LoVo (cell line): Measurements from ENCODE around the gene PDCL2.
"Not testable (repeated sequence)": the region's sequence is repeated elsewhere in the genome, so short reads cannot be mapped to it uniquely, and the experiment has no call there.

ENCODE experiments used
- DNase-seq: peaks from one replicate; pipeline ENCODE4 v3.0.0-alpha.2; 2016; ENCODE audit warnings: low spot score

PDCL2 gene

GRCh38 chr4:55592014-55592413 lies at the start of gene PDCL2:
TSS of gene PDCL2 (minus strand) at chr4:55592245. CDS start at chr4:55592109, 136 bp downstream.
- DNase-seq = no peak

GRCh38 chr4:55637272-55637820 lies 45.3 kb upstream of the PDCL2 start:
- DNase-seq = no peak

- DNase-seq = no peak
These were observed 44.6 kb upstream of the PDCL2 start for GRCh38 chr4:55636656-55636999.

- DNase-seq = peak; percentile 81
These were observed 44.0 kb upstream of the PDCL2 start, which contains the start of gene NMU for GRCh38 chr4:55635741-55636655. TSS of gene NMU (minus strand) at chr4:55636298. CDS start at chr4:55636192, 106 bp downstream.

GRCh38 chr4:55635282-55635681 lies 43.2 kb upstream of the PDCL2 start:
- no peak for DNase-seq

- no peak for DNase-seq
These were observed 42.5 kb upstream of the PDCL2 start for GRCh38 chr4:55634417-55635128.

GRCh38 chr4:55633903-55634302 lies 41.9 kb upstream of the PDCL2 start:
- DNase-seq = no peak

GRCh38 chr4:55625835-55626234 lies 33.8 kb upstream of the PDCL2 start:
- DNase-seq = no peak

GRCh38 chr4:55624063-55624462 lies 32.0 kb upstream of the PDCL2 start:
- DNase-seq = not testable (repeated sequence)

GRCh38 chr4:55618546-55619143 lies 26.6 kb upstream of the PDCL2 start:
- DNase-seq = no peak

- no peak for DNase-seq
These were observed 25.6 kb upstream of the PDCL2 start for GRCh38 chr4:55617587-55618197.

GRCh38 chr4:55615008-55615407 lies 23.0 kb upstream of the PDCL2 start:
- DNase-seq = no peak

GRCh38 chr4:55613621-55614020 lies 21.6 kb upstream of the PDCL2 start:
- no peak for DNase-seq

GRCh38 chr4:55612341-55612740 lies 20.3 kb upstream of the PDCL2 start:
- no peak for DNase-seq

GRCh38 chr4:55611358-55612059 lies 19.5 kb upstream of the PDCL2 start:
- DNase-seq = no peak

GRCh38 chr4:55610381-55610780 lies 18.3 kb upstream of the PDCL2 start:
- no peak for DNase-seq

GRCh38 chr4:55609393-55609866 lies 17.4 kb upstream of the PDCL2 start:
- peak; percentile 34 for DNase-seq

GRCh38 chr4:55608591-55608990 lies 16.5 kb upstream of the PDCL2 start:
- DNase-seq = no peak

- no peak for DNase-seq
These were observed 13.0 kb upstream of the PDCL2 start for GRCh38 chr4:55604996-55605395.

GRCh38 chr4:55600640-55601039 lies 8.6 kb upstream of the PDCL2 start:
- no peak for DNase-seq

GRCh38 chr4:55598641-55599040 lies 6.6 kb upstream of the PDCL2 start:
- DNase-seq = no peak
